Tibial nerve (tissue), 4 donors: Measurements from ENCODE around the gene IPO9.

Source experiments
- CTCF ChIP-seq, 5 experiments: fragments of 200-600 bp in 3 of 5; fragments of 450-650 bp in 2 of 5; sonication (generic) in 3 of 5; IDR thresholded peaks; one replicate each; pipeline ENCODE4 v1.5.1; 2016 to 2019; ENCODE audit warnings: antibody characterized with exemption in 5 of 5, mild to moderate bottlenecking in 3 of 5, moderate library complexity in 2 of 5
- EP300 ChIP-seq, 2 donors: sonication (generic); formaldehyde crosslinking; IDR thresholded peaks; one replicate each; pipeline ENCODE4 v1.6.1; 2017; ENCODE audit warnings: antibody characterized with exemption in 2 of 2, mild to moderate bottlenecking in 1 of 2

DNA sequence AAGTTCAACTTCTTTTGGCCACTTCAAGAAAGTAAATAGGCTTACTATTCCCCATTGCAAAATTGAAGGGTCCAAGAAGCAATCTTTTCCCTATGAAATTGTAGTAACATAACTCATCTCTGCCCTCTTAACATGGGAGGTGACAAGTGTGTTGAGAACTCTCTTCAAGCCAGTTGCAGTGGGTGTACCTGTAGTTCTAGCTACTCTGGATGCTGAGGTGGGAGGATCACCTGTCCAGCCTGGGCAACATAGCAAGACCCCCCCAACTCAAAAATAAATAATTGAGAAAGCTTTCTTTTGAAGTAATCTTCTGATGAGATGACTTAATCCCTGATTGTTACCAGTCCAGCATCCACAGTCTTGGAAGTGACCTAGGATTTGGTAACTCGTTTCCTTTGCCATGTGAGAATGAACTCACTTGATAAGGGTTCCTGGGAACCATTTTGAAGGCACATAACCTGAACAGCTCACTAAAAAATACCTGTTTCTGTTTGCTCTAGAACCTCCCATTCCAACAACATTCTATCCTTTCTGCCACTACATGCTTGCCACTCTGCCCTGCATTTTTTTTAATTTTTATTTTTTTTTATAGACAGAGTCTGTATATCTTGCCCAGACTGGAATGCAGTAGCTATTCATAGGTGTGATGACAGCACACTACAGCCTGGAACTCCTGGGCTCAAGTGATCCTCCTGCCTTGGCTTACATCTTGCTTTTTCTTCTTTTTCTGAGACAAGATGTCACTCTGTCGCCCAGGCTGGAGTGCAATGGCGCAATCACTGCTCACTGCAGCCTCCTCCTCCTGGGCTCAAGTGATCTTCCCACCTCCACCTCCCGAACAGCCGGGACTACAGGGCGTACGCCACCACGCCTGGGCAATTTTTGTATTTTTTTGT, 1.4 kb upstream of the IPO9 start:
- TF ChIP-seq CTCF (IDR thresholded peaks at IDR 0.05): no peak
- TF ChIP-seq EP300 (IDR thresholded peaks at IDR 0.05): no peak
